Measurements from ENCODE around the gene KIF26A.

Gene KIF26A

GRCh38 chr14:104138098-104138717, at the start of gene KIF26A:
TSS of gene KIF26A (plus strand) at chr14:104138587. CDS start at chr14:104138723, 136 bp downstream.
- DNase-seq (ENCODE audit: low read depth), result peak; percentile 29

- DNase-seq (ENCODE audit: low read depth), result no peak
These were observed 48.2 kb upstream of the KIF26A start for GRCh38 chr14:104090071-104090748.

GRCh38 chr14:104091061-104091926, 47.1 kb upstream of the KIF26A start:
- DNase-seq (ENCODE audit: low read depth), result no peak

GRCh38 chr14:104091927-104092771, 46.2 kb upstream of the KIF26A start:
- no peak for DNase-seq (ENCODE audit: low read depth)

- DNase-seq (ENCODE audit: low read depth), result no peak
These were observed 45.4 kb upstream of the KIF26A start for GRCh38 chr14:104092931-104093365.

GRCh38 chr14:104093366-104094055, 44.9 kb upstream of the KIF26A start:
- DNase-seq (ENCODE audit: low read depth), result no peak

GRCh38 chr14:104094056-104094708, 44.2 kb upstream of the KIF26A start:
- DNase-seq (ENCODE audit: low read depth), result no peak

- peak; percentile 80 for DNase-seq (ENCODE audit: low read depth)
These were observed 43.5 kb upstream of the KIF26A start for GRCh38 chr14:104094709-104095425.

- no peak for DNase-seq (ENCODE audit: low read depth)
These were observed 42.7 kb upstream of the KIF26A start for GRCh38 chr14:104095426-104096310.

- DNase-seq (ENCODE audit: low read depth), result no peak
These were observed 42.1 kb upstream of the KIF26A start for GRCh38 chr14:104096318-104096717.

- DNase-seq (ENCODE audit: low read depth), result no peak
These were observed 41.4 kb upstream of the KIF26A start for GRCh38 chr14:104096751-104097700.

GRCh38 chr14:104098272-104099095, 39.9 kb upstream of the KIF26A start:
- no peak for DNase-seq (ENCODE audit: low read depth)

- DNase-seq (ENCODE audit: low read depth), result no peak
These were observed 39.0 kb upstream of the KIF26A start for GRCh38 chr14:104099096-104100041.

- DNase-seq (ENCODE audit: low read depth), result no peak
These were observed 38.0 kb upstream of the KIF26A start for GRCh38 chr14:104100171-104101085.
